GM21515 (cell line): ENCODE data around the gene ARID3B.

Source experiments
- ATAC-seq: cut with Tn5 transposase; IDR thresholded peaks from one replicate; pipeline ENCODE4 v1.9.1; 2021; ENCODE audit not compliant: unreplicated experiment

Gene ARID3B

GRCh38 chr15:74603026-74603788 lies 62.2 kb downstream of the ARID3B start:
- no peak for ATAC-seq

GRCh38 chr15:74603789-74604705 lies 63.0 kb downstream of the ARID3B start:
- no peak for ATAC-seq

- ATAC-seq: no peak
Measured at GRCh38 chr15:74604983-74605794, 64.2 kb downstream of the ARID3B start.

GRCh38 chr15:74605795-74606150 lies 64.8 kb downstream of the ARID3B start:
- no peak for ATAC-seq

GRCh38 chr15:74608786-74609185 lies 67.8 kb downstream of the ARID3B start:
- ATAC-seq: no peak

- ATAC-seq: no peak
Measured at GRCh38 chr15:74609938-74610301, 68.9 kb downstream of the ARID3B start.

GRCh38 chr15:74610302-74610951 lies 69.4 kb downstream of the ARID3B start:
- no peak for ATAC-seq

GRCh38 chr15:74611341-74611740 lies 70.3 kb downstream of the ARID3B start:
- ATAC-seq: no peak

GRCh38 chr15:74611834-74612233 lies 70.8 kb downstream of the ARID3B start:
- ATAC-seq: no peak

GRCh38 chr15:74612677-74613076 lies 71.7 kb downstream of the ARID3B start:
- ATAC-seq: no peak

GRCh38 chr15:74613089-74613952 lies 72.3 kb downstream of the ARID3B start:
- no peak for ATAC-seq

GRCh38 chr15:74613953-74614743 lies 73.1 kb downstream of the ARID3B start:
- no peak for ATAC-seq

GRCh38 chr15:74614744-74615507 lies 73.9 kb downstream of the ARID3B start:
- ATAC-seq: peak; percentile 46

- ATAC-seq: peak; percentile 80
Measured at GRCh38 chr15:74615508-74616365, 74.7 kb downstream of the ARID3B start, which contains the start of gene CLK3. Gene CLK3 (plus strand): TSS chr15:74615836. CDS start chr15:74619197, 3,361 bp downstream.

- no peak for ATAC-seq
Measured at GRCh38 chr15:74616366-74616939, 75.4 kb downstream of the ARID3B start.

GRCh38 chr15:74616996-74617395 lies 76.0 kb downstream of the ARID3B start:
- no peak for ATAC-seq
